ENCODE data around the gene PRDM16.

Gene PRDM16

GRCh38 chr1:3061566-3061965 is 7.4 kb upstream of the PRDM16 start:
- Histone ChIP-seq H3K36me3 (replicated peaks; ENCODE audit: insufficient read depth, low read length) (no peaks in the 10 kb centered on the region), H3K4me2 (ENCODE audit: low read depth, low read length) (no peak overlapping the region), H3K9me2 (replicated peaks; ENCODE audit: insufficient read depth, low read length) (no peaks in the 10 kb centered on the region), H3K27ac (ENCODE audit: low read length) (no peak overlapping the region), H3K4me1 (ENCODE audit: low read length) (no peaks in the 10 kb centered on the region), H3F3A (ENCODE audit: insufficient read depth, low read length) (no peaks in the 10 kb centered on the region), H3K9me3 (replicated peaks; ENCODE audit: insufficient read depth, low read length) (no peaks in the 10 kb centered on the region), H2AFZ (ENCODE audit: low read length) (no peak overlapping the region), H3K4me3 (ENCODE audit: low read length) (no peak overlapping the region), H3K79me2 (ENCODE audit: low read length) (no peaks in the 10 kb centered on the region), H3K27me3 (replicated peaks; ENCODE audit: insufficient read depth, low read length) (peaks cover 87% of the 10 kb centered on the region), H4K20me1 (ENCODE audit: insufficient read depth, low read length) (no peaks in the 10 kb centered on the region), H3K9ac (ENCODE audit: low read length) (no peak overlapping the region)
- TF ChIP-seq EZH2phosphoT487 (IDR thresholded peaks at IDR 0.05; ENCODE audit: low read length) (no peak), EZH2 (optimal IDR thresholded peaks at IDR 0.05; ENCODE audit: low read depth, low read length) (no peak), CTCF (IDR thresholded peaks at IDR 0.05; ENCODE audit: low read length) (no peak)
- DNase-seq, result no peak

GRCh38 chr1:3061981-3062615 is 6.9 kb upstream of the PRDM16 start:
- H3K9me3 ChIP-seq (replicated peaks; ENCODE audit: insufficient read depth, low read length), result no peaks in the 10 kb centered on the region
- H2AFZ ChIP-seq (ENCODE audit: low read length), result no peak overlapping the region
- no peaks in the 10 kb centered on the region for H3K4me1 ChIP-seq (ENCODE audit: low read length)
- H4K20me1 ChIP-seq (ENCODE audit: insufficient read depth, low read length), result no peaks in the 10 kb centered on the region
- DNase-seq, result no peak
- TF ChIP-seq EZH2phosphoT487 (IDR thresholded peaks at IDR 0.05; ENCODE audit: low read length), result no peak
- TF ChIP-seq CTCF (IDR thresholded peaks at IDR 0.05; ENCODE audit: low read length), result no peak
- TF ChIP-seq EZH2 (optimal IDR thresholded peaks at IDR 0.05; ENCODE audit: low read depth, low read length), result no peak
- no peaks in the 10 kb centered on the region for H3K36me3 ChIP-seq (replicated peaks; ENCODE audit: insufficient read depth, low read length)
- no peaks in the 10 kb centered on the region for H3K79me2 ChIP-seq (ENCODE audit: low read length)
- H3F3A ChIP-seq (ENCODE audit: insufficient read depth, low read length), result no peaks in the 10 kb centered on the region
- H3K4me2 ChIP-seq (ENCODE audit: low read depth, low read length), result no peak overlapping the region
- no peak overlapping the region for H3K27ac ChIP-seq (ENCODE audit: low read length)
- no peak overlapping the region for H3K4me3 ChIP-seq (ENCODE audit: low read length)
- H3K27me3 ChIP-seq (replicated peaks; ENCODE audit: insufficient read depth, low read length), result peaks cover 87% of the 10 kb centered on the region
- no peaks in the 10 kb centered on the region for H3K9me2 ChIP-seq (replicated peaks; ENCODE audit: insufficient read depth, low read length)
- no peak overlapping the region for H3K9ac ChIP-seq (ENCODE audit: low read length)

GRCh38 chr1:3062616-3063378 is 6.2 kb upstream of the PRDM16 start:
- Histone ChIP-seq H4K20me1 (ENCODE audit: insufficient read depth, low read length) (no peaks in the 10 kb centered on the region), H2AFZ (ENCODE audit: low read length) (no peak overlapping the region), H3K4me1 (ENCODE audit: low read length) (no peaks in the 10 kb centered on the region), H3K27me3 (replicated peaks; ENCODE audit: insufficient read depth, low read length) (peaks cover 87% of the 10 kb centered on the region), H3K9me3 (replicated peaks; ENCODE audit: insufficient read depth, low read length) (no peaks in the 10 kb centered on the region), H3K4me2 (ENCODE audit: low read depth, low read length) (no peak overlapping the region), H3F3A (ENCODE audit: insufficient read depth, low read length) (no peaks in the 10 kb centered on the region), H3K36me3 (replicated peaks; ENCODE audit: insufficient read depth, low read length) (no peaks in the 10 kb centered on the region), H3K4me3 (ENCODE audit: low read length) (no peak overlapping the region), H3K79me2 (ENCODE audit: low read length) (no peaks in the 10 kb centered on the region), H3K27ac (ENCODE audit: low read length) (no peak overlapping the region), H3K9ac (ENCODE audit: low read length) (no peak overlapping the region), H3K9me2 (replicated peaks; ENCODE audit: insufficient read depth, low read length) (no peaks in the 10 kb centered on the region)
- TF ChIP-seq EZH2 (optimal IDR thresholded peaks at IDR 0.05; ENCODE audit: low read depth, low read length) (no peak), CTCF (IDR thresholded peaks at IDR 0.05; ENCODE audit: low read length) (no peak), EZH2phosphoT487 (IDR thresholded peaks at IDR 0.05; ENCODE audit: low read length) (no peak)
- no peak for DNase-seq
